HG03139 (cell line): ENCODE results near the gene OLFM4.

Experiments
- ATAC-seq: cut with Tn5 transposase; IDR thresholded peaks from one replicate; pipeline ENCODE4 v1.9.1; 2021; ENCODE audit not compliant: unreplicated experiment

The OLFM4 gene

GRCh38 chr13:53064731-53065130 is 36.1 kb downstream of the OLFM4 start:
- ATAC-seq, result no peak

DNA sequence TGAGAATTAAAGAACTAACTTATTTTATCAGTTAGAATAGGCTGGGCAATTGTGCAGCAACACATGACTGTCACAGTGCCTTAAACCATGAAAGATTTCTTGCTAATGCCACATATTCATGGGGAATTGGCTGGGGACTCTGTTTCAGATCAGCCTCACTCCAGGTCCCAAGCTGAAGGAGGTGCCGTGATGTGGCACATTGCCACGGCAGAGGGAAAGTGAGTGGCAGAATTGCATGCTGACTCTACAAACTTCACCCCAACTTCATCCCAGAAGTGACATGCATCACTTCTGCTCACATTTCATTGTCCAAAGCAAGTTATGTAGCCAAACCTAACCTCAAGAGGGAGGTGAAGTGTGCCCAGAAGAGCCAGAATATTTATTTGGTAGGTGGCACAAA is 37.8 kb downstream of the OLFM4 start:
- no peak for ATAC-seq

- ATAC-seq, result no peak
Observed at GRCh38 chr13:53068585-53069520, 40.2 kb downstream of the OLFM4 start.

- ATAC-seq, result no peak
Observed at GRCh38 chr13:53069800-53070199, 41.2 kb downstream of the OLFM4 start.

GRCh38 chr13:53073711-53074110 is 45.1 kb downstream of the OLFM4 start:
- no peak for ATAC-seq

- no peak for ATAC-seq
Observed at GRCh38 chr13:53074114-53074513, 45.5 kb downstream of the OLFM4 start.

DNA sequence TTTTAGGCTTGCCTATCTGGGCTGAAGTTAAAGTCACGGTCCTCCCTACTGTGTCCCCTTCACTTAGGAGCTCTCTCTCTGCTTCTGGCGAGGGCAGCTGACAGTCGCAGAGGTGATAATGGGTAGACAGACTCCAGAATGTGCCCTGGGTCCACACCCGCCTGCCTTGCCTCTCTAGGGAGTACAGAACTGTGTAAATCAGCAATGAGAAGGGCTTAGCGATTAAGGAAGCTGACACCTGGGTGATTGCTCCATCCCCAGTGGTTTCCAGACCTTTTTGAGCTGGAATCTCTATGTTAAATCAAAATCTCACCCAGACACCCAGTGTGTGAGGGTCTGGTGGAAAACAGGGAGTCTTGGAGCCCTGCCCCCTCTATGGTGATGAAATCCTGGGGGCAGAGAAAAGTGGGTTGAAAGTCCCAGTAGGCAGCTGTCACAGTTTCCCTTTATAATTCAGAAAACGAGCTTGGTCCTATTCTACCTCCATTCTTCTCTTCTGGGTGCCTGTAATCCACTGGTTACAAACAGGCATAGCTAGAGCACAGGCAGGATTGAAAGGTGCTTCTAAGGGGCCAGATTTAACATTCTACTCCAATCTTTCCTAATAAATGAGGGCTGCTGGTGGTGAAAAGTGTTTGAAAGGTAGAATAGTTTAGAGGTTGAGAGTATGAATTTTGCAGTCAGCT is 46.9 kb downstream of the OLFM4 start:
- no peak for ATAC-seq

DNA sequence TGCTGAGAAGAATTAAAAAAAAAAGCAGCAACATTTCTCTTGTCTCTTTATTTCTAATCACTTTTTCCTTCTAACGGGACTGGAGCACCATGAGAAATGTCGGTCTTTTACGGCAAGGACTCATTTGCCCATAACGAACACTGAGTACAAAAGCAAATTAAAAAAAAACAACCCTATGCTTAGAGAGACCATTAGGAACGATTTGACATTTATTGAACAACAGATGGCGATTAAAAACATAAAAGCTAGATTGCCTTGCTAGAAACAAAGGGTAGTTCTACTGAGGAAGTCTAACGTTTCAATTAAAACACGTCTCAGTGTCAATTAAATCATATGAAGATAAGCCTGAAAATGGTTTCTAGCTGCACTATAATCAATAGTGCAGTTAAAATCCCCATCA is 51.1 kb downstream of the OLFM4 start:
- no peak for ATAC-seq

DNA sequence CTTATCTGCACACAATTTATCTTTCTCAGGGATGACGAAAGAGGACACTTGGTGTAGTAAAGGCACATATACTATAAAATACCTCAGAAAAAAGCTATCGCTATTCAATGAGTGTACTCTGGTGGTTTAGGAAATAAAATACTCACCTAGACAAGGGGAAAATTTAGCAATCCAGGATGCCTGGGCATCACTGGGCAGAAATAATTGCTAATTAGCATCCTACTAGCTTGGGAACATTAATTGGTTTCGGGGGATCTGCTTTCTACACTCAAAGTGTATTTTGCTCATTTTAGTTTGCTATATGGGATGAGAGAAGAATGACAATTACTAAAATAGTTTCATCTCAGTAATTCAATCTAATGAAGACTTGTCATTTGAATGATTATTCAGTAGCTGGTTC is 60.3 kb downstream of the OLFM4 start:
- no peak for ATAC-seq

DNA sequence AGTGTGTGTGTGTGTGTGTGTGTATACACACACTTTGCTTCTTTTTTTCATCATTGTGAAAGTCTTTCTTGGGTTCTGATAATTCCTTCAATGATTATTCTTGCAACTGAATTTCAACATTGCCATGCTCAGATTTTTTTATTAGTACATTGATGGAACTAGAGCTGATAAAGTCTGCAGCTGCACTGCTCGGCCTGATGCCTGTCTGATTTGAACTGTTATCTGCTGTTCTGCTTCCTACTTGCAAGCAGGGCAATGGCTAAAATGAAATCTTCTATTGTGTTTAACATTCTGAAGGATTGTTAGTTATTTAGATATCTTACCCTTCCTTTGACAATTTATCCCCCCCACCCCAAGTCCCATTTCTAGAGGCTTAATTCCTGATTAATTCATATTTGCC is 61.3 kb downstream of the OLFM4 start:
- no peak for ATAC-seq

DNA sequence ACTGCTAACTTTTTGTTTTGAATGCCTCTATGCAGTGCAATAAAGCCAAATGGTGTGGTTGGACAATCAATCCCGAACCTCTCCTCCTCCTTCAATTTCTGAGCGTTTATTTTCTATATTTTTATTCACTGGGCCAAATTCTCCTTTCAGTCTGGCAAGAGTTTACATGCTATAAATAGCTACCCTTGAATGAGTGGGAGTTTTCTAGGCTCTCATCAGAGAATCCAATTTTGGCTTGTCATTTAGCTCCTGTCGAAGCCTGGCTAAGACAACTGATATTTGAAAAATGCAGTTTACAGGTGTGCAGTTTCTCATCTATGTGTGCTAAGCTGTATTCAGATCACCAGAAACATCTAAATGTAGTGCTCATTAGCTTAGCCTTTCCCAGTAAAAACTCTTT is 61.8 kb downstream of the OLFM4 start:
- no peak for ATAC-seq

DNA sequence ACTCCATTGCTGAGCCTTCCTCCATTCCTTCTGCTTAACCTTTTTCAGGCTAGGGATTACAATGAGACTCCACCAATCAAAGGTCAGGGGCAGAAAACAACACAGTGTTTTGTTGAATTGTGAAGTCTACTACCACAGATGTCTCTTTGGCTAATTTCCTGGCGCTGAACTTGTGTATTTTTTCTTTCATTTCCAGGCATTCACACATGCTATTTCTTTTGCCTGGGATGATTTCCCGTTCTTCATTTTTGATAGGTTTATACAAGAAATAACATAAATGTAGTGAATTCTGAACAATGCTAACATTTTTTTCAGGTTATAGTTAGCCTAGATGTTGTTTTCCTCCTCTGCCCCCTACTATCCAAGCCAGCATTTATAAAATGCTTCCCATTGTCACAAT is 64.3 kb downstream of the OLFM4 start:
- ATAC-seq, result no peak

GRCh38 chr13:53098455-53098854 is 69.8 kb downstream of the OLFM4 start:
- ATAC-seq, result no peak

GRCh38 chr13:53100394-53101063 is 71.9 kb downstream of the OLFM4 start:
- no peak for ATAC-seq
